ENCODE measurements around the gene CCR4.
"Not testable (repeated sequence)": the region's sequence is repeated elsewhere in the genome, so short reads cannot be mapped to it uniquely, and the experiment has no call there.

Gene CCR4

DNA sequence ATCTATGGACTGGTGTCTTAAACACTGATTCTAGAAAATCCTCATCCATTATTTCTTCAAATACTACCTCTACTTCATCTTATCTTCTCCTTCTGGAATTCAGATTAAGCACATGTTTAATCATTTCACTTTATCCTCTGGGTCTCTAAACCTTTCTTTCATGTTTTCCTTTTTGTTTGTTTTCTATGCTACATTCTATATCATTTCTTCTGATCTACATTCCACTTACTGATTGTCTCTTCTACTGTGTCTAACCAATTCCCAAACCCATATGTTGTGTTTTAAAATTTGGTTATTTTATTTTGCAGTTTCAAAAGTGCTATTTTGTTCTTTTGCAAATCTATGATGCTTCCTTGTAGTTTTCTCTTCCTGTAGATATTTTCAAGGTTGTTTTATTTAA, 31.7 kb downstream of the CCR4 start:
- no peak for DNase-seq (ENCODE audit: low read depth, low spot score)

DNA sequence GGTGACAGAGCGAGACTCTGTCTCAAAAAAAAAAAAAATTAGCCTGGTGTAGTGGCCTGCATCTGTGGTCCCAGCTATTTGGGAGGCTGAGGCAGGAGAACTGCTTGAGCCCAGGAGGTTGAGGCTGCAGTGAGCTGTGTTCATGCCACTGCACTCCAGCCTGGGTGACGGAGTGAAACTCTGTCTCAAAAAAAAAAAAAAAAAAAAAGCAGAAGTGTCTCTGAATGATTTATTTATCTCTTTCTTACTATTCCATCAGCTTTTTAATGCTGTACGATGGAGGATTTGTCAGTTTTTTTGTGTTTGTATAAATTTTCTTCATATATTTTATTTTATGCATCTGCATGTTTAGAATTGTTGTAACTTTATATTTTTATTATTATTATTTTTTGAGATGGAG, 33.5 kb downstream of the CCR4 start:
- not testable (repeated sequence) for DNase-seq (ENCODE audit: low read depth, low spot score)

DNA sequence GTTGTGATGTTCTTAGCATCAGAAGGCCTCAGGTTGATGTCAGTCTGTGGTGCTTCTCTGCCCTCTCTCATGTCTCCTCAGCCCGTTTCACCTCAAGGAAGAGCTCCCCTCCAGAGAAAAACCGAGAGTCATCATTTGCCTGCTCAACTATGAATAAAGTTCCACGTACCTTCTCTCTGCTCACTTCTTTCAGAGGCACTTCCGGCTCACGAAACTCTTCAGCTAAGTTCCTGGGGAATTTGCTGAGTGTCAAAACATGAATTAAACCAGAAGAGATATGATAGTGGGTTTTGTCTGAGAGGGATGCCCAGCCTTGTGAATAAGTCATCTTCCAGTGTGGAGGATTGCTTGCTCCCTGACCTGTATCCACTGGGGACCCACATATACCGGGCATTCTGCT, 37.7 kb downstream of the CCR4 start:
- DNase-seq (ENCODE audit: low read depth, low spot score), result no peak

DNA sequence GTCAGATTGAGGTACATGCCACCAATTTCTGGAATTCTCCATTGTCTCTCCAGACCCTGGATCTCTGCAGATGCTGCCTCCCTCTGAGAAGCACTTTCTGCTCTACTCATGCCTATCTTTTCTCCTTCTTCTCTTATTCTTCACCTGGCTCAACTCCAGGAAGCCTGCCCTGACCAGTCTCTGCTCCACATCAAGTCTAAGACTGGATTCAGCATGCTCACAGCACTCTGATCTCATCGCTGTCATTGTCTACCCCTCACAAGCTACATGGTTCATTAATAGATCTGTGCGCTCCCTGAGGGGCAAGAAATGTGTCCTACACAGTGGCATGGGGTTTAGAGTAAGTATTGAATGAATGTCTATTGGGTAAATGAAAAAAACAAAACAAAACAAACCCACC, 38.7 kb downstream of the CCR4 start:
- DNase-seq (ENCODE audit: low read depth, low spot score), result no peak

DNA sequence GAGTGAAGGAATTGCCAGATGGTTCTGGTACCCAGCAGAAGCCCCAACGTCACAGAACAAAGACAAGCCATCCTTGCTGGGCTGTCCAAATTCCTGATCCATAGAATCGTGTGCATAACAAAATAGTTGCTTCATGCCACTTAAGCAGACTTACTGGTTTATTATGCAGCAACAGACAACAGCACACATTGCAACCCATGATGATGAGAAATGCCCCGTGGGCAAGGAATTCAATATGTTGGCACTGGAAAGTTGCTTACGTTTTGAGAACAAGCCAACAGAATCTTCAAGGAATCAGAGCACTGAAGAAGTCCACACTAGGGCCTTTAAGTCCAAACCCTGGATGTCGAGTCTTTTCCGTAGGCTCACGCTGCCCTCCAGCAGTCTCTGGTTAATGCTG, 40.3 kb downstream of the CCR4 start:
- no peak for DNase-seq (ENCODE audit: low read depth, low spot score)

DNA sequence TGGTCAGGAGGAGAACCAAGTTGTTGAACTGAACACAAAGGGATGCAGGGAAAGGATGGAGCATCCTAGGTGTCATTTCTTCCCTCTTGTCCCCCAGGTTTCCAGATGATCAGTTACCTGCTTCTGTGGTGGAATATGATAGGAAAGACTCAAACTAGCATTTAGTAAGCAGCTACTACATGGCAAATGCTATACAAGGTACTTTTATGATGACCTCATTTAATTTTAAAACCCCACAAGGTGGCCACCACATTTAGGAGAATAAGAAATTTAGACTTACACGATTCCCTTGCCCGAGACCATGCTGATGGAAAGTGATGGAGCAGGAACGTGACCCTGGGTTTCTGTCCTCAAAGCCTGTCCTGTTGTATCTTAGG, 40.9 kb downstream of the CCR4 start:
- DNase-seq (ENCODE audit: low read depth, low spot score), result no peak

DNA sequence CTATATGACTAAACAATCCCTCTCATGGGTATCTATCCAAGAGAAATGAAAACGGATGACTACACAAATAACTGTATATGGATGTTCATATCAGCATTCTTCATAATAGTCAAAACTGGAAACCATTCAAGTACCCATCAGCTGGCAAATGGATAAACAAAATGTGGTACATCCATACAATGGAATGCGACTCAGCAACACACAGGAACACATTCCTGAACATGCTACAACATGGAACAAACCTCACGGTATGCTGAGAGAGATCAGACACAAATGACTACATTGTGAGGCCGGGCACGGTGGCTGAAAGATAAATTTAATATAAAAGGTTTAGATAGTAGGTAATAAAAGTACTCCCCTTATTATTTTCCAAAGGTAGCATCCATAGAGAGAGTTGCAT, 42.6 kb downstream of the CCR4 start:
- no peak for DNase-seq (ENCODE audit: low read depth, low spot score)

DNA sequence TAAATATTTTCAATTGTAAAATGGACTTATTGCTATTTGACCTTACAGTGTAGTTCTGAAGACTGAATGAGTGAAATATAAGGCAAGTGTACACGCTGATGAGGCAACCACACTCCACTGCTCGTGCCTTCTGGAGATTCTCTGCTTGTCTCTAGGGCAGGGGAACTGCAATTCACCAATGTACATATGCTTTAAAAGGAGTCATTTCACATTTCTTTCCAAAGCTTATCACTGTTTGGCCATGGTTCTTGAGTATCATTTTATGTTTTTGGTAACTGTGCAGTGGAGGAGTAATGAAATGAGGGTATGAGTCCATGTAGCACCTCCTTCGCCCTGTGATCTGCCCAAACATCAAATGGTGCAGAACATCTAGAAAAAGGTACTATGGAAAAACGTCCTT, 43.7 kb downstream of the CCR4 start:
- no peak for DNase-seq (ENCODE audit: low read depth, low spot score)

DNA sequence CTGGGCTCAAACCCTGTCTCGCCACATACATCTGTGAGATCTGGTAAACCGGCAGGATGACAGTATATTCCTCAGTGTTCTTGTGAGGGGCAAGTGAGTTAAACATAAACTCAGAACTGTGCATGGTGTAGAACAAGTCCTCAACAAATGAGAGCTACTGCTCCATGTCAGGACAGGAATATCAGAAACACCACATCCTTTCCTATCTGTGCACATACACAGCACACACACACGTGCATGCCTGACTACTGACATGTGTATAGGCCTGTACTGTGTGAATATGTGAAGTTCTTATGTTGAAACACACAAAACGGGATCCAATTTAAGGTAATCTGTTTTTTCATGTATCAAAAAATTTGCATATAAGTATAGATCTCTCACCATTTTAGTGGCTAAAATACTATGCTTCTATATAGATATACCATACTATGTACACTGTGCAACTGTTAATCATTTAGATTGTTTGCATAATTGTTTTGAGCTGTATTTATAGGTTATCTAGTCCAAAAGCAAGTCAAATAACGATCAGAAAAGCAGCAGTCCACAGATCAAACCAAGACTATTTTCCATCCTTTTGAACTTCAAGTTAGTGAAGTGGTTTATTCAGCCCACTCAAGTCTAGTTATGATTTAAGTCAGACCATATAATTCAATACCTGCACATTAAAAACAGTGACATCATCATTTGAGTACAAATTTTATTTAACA, 44.8 kb downstream of the CCR4 start:
- no peak for DNase-seq (ENCODE audit: low read depth, low spot score)

DNA sequence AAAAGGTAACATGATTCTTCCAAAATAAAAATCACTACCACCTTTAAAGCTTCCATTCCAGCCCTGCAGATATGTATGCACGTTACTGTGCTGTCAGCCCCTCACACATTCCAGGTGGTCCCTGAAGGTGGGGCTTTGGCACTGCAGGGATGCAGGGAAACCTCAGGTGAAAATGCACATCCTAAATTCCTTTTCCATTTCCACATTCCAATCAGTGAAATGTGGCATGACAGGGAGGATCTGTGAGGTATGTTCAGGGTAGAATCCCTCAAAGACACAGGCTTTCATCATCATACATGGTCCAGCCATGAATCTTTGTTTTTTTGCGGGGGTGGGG, 45.3 kb downstream of the CCR4 start:
- no peak for DNase-seq (ENCODE audit: low read depth, low spot score)

DNA sequence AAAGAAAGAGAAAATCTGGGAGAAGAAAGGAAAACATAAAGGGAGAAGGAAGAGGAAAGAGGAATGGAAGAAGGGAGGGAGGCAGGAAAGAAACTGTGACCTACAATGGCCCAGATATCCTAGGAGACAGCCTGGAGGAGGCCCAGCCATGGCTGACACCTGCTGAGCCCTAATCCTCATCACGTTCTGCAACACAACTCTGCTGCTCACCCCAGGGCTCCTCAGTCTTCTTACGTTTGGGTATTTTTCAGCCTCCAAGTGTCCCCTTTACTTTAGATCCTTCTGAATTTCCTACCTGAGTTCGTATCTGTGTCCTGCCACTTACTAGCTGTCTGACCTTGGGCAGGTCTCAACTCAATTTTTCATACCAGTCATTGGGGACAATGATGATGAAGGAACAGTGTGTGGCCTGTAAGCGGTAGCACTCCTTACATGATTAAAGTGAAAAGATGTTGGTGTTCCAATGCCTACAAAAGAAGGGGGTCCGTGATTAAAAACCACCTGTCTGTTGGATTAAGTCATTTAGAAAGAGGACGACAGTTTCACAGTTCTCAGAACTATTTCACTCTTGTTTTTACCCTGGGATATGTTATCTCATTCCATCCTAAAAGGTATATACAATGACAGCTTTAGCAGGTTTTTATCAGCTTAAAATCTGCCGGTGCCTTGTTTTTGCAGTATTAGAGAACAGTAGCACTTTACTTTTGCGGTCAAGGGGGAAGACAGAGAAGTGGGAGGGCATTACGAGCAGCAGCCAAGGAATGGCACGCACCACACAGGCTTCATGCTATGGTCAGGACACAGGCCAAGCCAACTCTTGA, 47.4 kb downstream of the CCR4 start:
- no peak for DNase-seq (ENCODE audit: low read depth, low spot score)

DNA sequence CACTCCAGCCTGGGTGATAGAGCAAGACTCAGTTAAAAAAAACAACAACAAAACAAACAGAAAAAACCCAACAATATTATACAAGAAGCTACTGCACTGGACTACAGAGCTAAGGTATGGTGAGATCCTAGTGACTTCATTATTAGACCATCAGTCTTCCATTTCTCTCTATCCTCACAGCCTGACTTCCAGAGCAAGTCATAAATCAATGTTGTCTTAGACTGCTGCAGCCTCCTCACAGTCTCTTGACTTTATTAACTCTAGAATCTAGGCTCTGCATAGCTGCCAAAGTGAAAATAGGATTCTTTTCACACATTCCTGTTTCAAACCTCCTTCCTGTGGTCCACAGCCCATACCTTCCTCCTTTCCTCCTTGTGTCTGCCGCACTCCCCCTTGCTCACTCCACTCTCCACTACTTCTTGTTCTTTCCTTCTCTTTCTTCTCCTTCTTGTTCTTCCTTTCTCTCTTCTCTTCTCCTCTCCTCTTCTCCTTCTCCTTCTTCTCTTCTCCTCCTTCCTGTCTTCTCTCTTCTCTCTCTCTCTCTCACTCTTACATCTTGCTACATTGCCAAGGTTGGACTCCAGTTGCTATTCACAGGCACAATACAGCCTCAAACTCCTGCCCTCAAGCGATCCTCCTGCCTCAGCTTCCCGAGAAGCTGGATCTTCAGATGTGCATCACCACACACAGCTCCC, 49.4 kb downstream of the CCR4 start:
- DNase-seq (ENCODE audit: low read depth, low spot score), result no peak

DNA sequence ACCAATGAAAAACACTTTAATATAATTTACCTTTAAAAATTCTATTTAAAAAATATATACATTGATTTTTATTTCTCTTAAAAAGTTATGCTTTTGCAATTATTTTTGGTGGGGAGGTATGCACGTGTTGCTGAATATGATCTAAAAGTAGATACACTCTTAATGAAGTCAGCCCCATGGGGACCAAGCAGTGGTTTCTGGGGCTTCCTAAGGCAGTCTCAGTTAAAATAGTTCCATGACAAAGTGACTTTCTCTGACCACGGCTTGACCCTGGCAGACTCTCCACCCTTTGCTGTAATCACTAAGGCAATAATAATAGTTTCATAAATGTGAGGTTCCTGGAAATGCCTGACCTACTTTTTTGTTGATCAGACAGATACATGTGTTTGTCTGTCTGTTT, 50.4 kb downstream of the CCR4 start:
- DNase-seq (ENCODE audit: low read depth, low spot score), result no peak

DNA sequence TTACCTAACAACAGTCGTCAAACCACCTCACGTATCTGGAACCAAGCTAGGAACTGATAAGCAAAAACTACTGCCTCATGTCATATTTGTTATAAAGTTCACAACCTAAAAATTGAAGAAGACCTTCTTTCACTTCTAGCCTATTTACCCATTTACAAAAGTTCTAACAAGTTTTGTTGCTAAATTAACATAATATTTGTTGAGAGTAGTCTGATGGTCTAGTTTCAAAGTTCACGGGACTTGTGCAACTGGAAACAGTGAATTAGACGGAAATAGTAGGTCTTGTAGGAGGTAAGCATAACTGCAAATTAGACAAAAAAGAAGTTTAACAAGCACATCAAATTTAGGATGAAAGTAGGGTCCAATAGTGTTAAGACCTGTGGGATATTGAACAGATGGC, 51.9 kb downstream of the CCR4 start:
- DNase-seq (ENCODE audit: low read depth, low spot score), result no peak

DNA sequence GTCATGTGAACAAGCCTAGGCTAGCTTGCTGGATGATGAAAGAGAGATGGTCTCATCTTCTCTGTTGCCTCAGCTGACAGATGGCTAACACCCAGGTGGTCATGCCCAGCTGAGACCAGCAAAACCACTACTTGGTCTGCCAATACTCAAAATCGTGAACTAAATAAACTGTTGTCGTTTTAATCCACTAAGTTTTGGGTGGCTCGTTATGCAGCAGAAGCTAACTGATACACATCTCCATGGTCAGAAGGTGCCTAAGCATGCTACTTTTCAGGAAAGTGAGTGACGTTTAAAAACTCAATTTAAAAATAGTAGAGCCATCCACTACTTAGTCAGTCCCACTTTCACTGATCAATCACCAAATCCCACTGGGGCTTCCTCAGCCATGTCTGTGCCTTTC, 52.8 kb downstream of the CCR4 start:
- no peak for DNase-seq (ENCODE audit: low read depth, low spot score)

DNA sequence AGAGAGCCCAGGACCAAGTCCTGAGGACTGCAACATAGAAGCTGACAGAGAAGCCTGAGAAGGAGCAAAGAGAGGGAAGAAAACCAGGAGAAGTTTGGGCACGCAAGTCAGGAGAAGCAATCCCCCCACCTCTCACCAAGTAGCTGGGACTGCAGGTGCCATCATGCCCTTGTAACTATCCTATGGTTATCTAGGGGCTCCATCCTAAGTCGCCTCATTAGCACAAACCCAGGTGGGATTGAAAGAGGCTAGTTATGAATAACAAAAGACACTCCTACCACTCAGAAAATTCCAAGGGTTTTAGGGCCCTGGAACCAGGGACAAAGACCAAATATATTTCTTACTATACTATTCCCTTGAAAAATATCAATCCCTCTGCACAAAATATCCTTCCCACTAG, 53.5 kb downstream of the CCR4 start:
- DNase-seq (ENCODE audit: low read depth, low spot score), result no peak

Measured in activated CD4-positive, CD25-positive, alpha-beta regulatory T cell treated with anti-CD3 and anti-CD28 coated beads, Interleukin-2, amount 50 U/mL, for 16 hours (primary cell).